Breast epithelium (tissue), 4 donors: ENCODE results near the gene SRSF1. TPM values are rescaled to one million over a fixed set of nuclear protein-coding genes. Genes with fewer than 3 reads are reported as not detected.
"Not testable (repeated sequence)": the region's sequence is repeated elsewhere in the genome, so short reads cannot be mapped to it uniquely, and the experiment has no call there.

ENCODE experiments used
- DNase-seq, 2 donors: peaks; one replicate each; pipeline ENCODE4 v3.0.0-alpha.2; 2019; ENCODE audit warnings: low spot score in 2 of 2
- H3K27ac ChIP-seq, 2 donors: fragments of 200-600 bp; sonication (generic) in 1 of 2; one replicate each; pipeline ENCODE4 v1.5.1; 2016 to 2019; ENCODE audit warnings: mild to moderate bottlenecking in 1 of 2
- H3K27me3 ChIP-seq, 2 donors: fragments of 200-600 bp; sonication (generic) in 1 of 2; one replicate each; pipeline versions ENCODE4 v1.5.1 to v1.6.0; 2017 to 2019; ENCODE audit warnings: control low read depth in 1 of 2, mild to moderate bottlenecking in 1 of 2
- H3K36me3 ChIP-seq: fragments of 200-600 bp; one replicate; pipeline ENCODE4 v1.5.1; 2019
- H3K4me1 ChIP-seq, 2 donors: fragments of 200-600 bp; sonication (generic); one replicate each; pipeline ENCODE4 v1.5.1; 2016 to 2019; ENCODE audit warnings: control low read depth in 1 of 2
- H3K4me3 ChIP-seq, 3 donors: fragments of 200-600 bp; sonication (generic); 1 replicate in 2 of 3; 2 replicates in 1 of 3; pipeline ENCODE4 v1.5.1; 2016 to 2019; ENCODE audit warnings: mild to moderate bottlenecking in 3 of 3, moderate library complexity in 2 of 3
- H3K9me3 ChIP-seq, 2 donors: fragments of 200-600 bp; sonication (generic) in 1 of 2; one replicate each; pipeline ENCODE4 v1.5.1; 2016 to 2019; ENCODE audit warnings: control low read depth in 1 of 2
- CTCF ChIP-seq, 3 donors: fragments of 450-650 bp; IDR thresholded peaks; one replicate each; pipeline ENCODE4 v1.5.1; 2016 to 2017; ENCODE audit warnings: antibody characterized with exemption in 3 of 3, mild to moderate bottlenecking in 3 of 3, moderate library complexity in 3 of 3
- POLR2A ChIP-seq: fragments of 450-650 bp; IDR thresholded peaks from one replicate; pipeline ENCODE4 v1.6.1; 2016; ENCODE audit warnings: antibody characterized with exemption, mild to moderate bottlenecking, moderate library complexity
- POLR2AphosphoS5 ChIP-seq, 3 donors: sonication (generic); formaldehyde crosslinking; IDR thresholded peaks; one replicate each; pipeline ENCODE4 v1.6.1; 2017; ENCODE audit warnings: antibody characterized with exemption in 3 of 3
- intact Hi-C: fragments of 100-400 bp; cut with DNase I; formaldehyde crosslinking; loops from one replicate; pipeline ENCODE4 v1.15.1; 2023; ENCODE audit warnings: low total_unique reads
- total RNA-seq, 3 donors: library from RNA; depleted of rRNA; stranded (reverse); fragments of >200 nt; gene quantifications; one replicate each; pipeline ENCODE4 v1.1.0, GENCODE V29; 2016

SRSF1 gene
- total RNA-seq, 3 donors from 2014 or later: 176 to 202 (median 185) TPM

- Histone ChIP-seq H3K27me3 (no peaks in the 10 kb centered on the region), H3K9me3 (no peaks in the 10 kb centered on the region), H3K36me3 (no peaks in the 10 kb centered on the region), H3K4me1 (no peaks in the 10 kb centered on the region), H3K27ac (no peak overlapping the region), H3K4me3 (no peak overlapping the region)
- intact Hi-C loops: no loop called here
- DNase-seq: no peak
- TF ChIP-seq POLR2A (no peak), POLR2AphosphoS5 (IDR thresholded peaks at IDR 0.05) (no peak), CTCF (IDR thresholded peaks at IDR 0.05) (no peak)
Observed at GRCh38 chr17:58046239-58047094, 39.4 kb upstream of the SRSF1 start.

- H3K4me3 ChIP-seq, H3K36me3 ChIP-seq, H3K27ac ChIP-seq, intact Hi-C loops, H3K27me3 ChIP-seq, DNase-seq, H3K4me1 ChIP-seq, H3K9me3 ChIP-seq: not testable (repeated sequence)
Observed at GRCh38 chr17:58044256-58044655, 37.2 kb upstream of the SRSF1 start.

GRCh38 chr17:58043221-58044181 lies 36.5 kb upstream of the SRSF1 start:
- Histone ChIP-seq H3K4me3 (no peak overlapping the region), H3K4me1 (no peaks in the 10 kb centered on the region), H3K27ac (no peak overlapping the region), H3K9me3 (no peaks in the 10 kb centered on the region), H3K27me3 (no peaks in the 10 kb centered on the region), H3K36me3 (no peaks in the 10 kb centered on the region)
- no peak for DNase-seq
- TF ChIP-seq POLR2A: no peak
- TF ChIP-seq POLR2AphosphoS5 (IDR thresholded peaks at IDR 0.05): no peak
- TF ChIP-seq CTCF (IDR thresholded peaks at IDR 0.05): no peak
- intact Hi-C loops: no loop called here

GRCh38 chr17:58041161-58041560 lies 34.1 kb upstream of the SRSF1 start:
- no peaks in the 10 kb centered on the region for H3K9me3 ChIP-seq
- no peaks in the 10 kb centered on the region for H3K36me3 ChIP-seq
- no peak overlapping the region for H3K4me3 ChIP-seq
- intact Hi-C loops: no loop called here
- TF ChIP-seq POLR2AphosphoS5 (IDR thresholded peaks at IDR 0.05): no peak
- no peak for TF ChIP-seq CTCF (IDR thresholded peaks at IDR 0.05)
- no peak for TF ChIP-seq POLR2A
- no peak overlapping the region for H3K27ac ChIP-seq
- no peaks in the 10 kb centered on the region for H3K4me1 ChIP-seq
- no peaks in the 10 kb centered on the region for H3K27me3 ChIP-seq
- no peak for DNase-seq

- H3K36me3 ChIP-seq: no peaks in the 10 kb centered on the region
- DNase-seq: no peak
- no peak overlapping the region for H3K4me3 ChIP-seq
- intact Hi-C loops: no loop called here
- H3K4me1 ChIP-seq: no peaks in the 10 kb centered on the region
- H3K9me3 ChIP-seq: no peaks in the 10 kb centered on the region
- H3K27me3 ChIP-seq: no peaks in the 10 kb centered on the region
- no peak overlapping the region for H3K27ac ChIP-seq
- no peak for TF ChIP-seq CTCF (IDR thresholded peaks at IDR 0.05)
- no peak for TF ChIP-seq POLR2AphosphoS5 (IDR thresholded peaks at IDR 0.05)
- no peak for TF ChIP-seq POLR2A
Observed at GRCh38 chr17:58040386-58040785, 33.3 kb upstream of the SRSF1 start.
